H9 (cell line): ENCODE results near the gene CORO1A. TPM values are rescaled to one million over a fixed set of nuclear protein-coding genes. Genes with fewer than 3 reads are reported as not detected.

ENCODE experiments used
- DNase-seq: peaks from one replicate; pipeline ENCODE4 v3.0.0-alpha.2; 2017
- H2AFZ ChIP-seq: one replicate; pipeline ENCODE4 v1.6.1; 2013; ENCODE audit warnings: mild to moderate bottlenecking, low read length, control low read depth, moderate library complexity
- H2AK5ac ChIP-seq: 2 replicates; pipeline ENCODE4 v1.6.1; 2013; ENCODE audit warnings: low read length, control low read depth, mixed read lengths; ENCODE audit not compliant: insufficient read length
- H2BK120ac ChIP-seq: one replicate; pipeline ENCODE4 v1.6.1; 2013; ENCODE audit warnings: low read depth, mild to moderate bottlenecking, low read length, control low read depth, inconsistent platforms; ENCODE audit not compliant: poor library complexity, severe bottlenecking
- H2BK12ac ChIP-seq: 2 replicates; pipeline ENCODE4 v1.6.1; 2013; ENCODE audit warnings: low read length, control low read depth, mixed read lengths, low read depth; ENCODE audit not compliant: insufficient read length
- H2BK15ac ChIP-seq: 2 replicates; pipeline ENCODE4 v1.6.1; 2013; ENCODE audit warnings: low read depth, low read length, control low read depth
- H2BK20ac ChIP-seq: one replicate; pipeline ENCODE4 v1.6.1; 2013; ENCODE audit warnings: low read depth, mild to moderate bottlenecking, low read length, control low read depth, inconsistent platforms; ENCODE audit not compliant: poor library complexity, severe bottlenecking
- H2BK5ac ChIP-seq: 2 replicates; pipeline ENCODE4 v1.6.1; 2013; ENCODE audit warnings: low read length, control low read depth, mixed read lengths; ENCODE audit not compliant: insufficient read length
- H3K14ac ChIP-seq: 2 replicates; pipeline ENCODE4 v1.6.1; 2013; ENCODE audit warnings: low read length, control low read depth; ENCODE audit not compliant: insufficient read depth
- H3K18ac ChIP-seq: 2 replicates; pipeline ENCODE4 v1.6.1; 2013; ENCODE audit warnings: low read depth, mild to moderate bottlenecking, mixed read lengths, low read length, control low read depth; ENCODE audit not compliant: insufficient read length
- H3K23ac ChIP-seq: 2 replicates; pipeline ENCODE4 v1.6.1; 2013; ENCODE audit warnings: low read length, control low read depth, mixed read lengths, low read depth; ENCODE audit not compliant: insufficient read length
- H3K23me2 ChIP-seq: 2 replicates; pipeline ENCODE4 v1.6.1; 2013; ENCODE audit warnings: low read depth, mild to moderate bottlenecking, mixed read lengths, low read length, control low read depth; ENCODE audit not compliant: insufficient read length, poor library complexity, severe bottlenecking
- H3K27ac ChIP-seq: 2 replicates; pipeline ENCODE4 v1.5.1; 2013; ENCODE audit warnings: low read length, control low read depth, mixed read lengths, low read depth; ENCODE audit not compliant: insufficient read length
- H3K27me3 ChIP-seq: 2 replicates; pipeline ENCODE4 v1.6.1; 2013; ENCODE audit warnings: low read length, control low read depth, inconsistent platforms; ENCODE audit not compliant: insufficient read depth
- H3K4ac ChIP-seq: 2 replicates; pipeline ENCODE4 v1.6.1; 2013; ENCODE audit warnings: low read depth, mild to moderate bottlenecking, control low read depth, inconsistent platforms, low read length, moderate library complexity
- H3K4me1 ChIP-seq: 2 replicates; pipeline ENCODE4 v1.6.1; 2013; ENCODE audit warnings: low read length, control low read depth, inconsistent platforms; ENCODE audit not compliant: insufficient read depth
- H3K4me2 ChIP-seq: 2 replicates; pipeline ENCODE4 v1.6.1; 2013; ENCODE audit warnings: low read length, control low read depth, mixed read lengths; ENCODE audit not compliant: insufficient read length, insufficient read depth
- H3K56ac ChIP-seq: 2 replicates; pipeline ENCODE4 v1.6.1; 2013; ENCODE audit warnings: low read depth, mild to moderate bottlenecking, mixed read lengths, low read length, control low read depth; ENCODE audit not compliant: insufficient read length
- H3K79me1 ChIP-seq: 2 replicates; pipeline ENCODE4 v1.6.1; 2013; ENCODE audit warnings: low read depth, mild to moderate bottlenecking, moderate library complexity, low read length, control low read depth, inconsistent platforms; ENCODE audit not compliant: insufficient read depth, poor library complexity, severe bottlenecking
- H3K79me2 ChIP-seq: 2 replicates; pipeline ENCODE4 v1.6.1; 2013; ENCODE audit warnings: low read length, control low read depth, inconsistent platforms; ENCODE audit not compliant: insufficient read depth
- H3K9ac ChIP-seq: 2 replicates; pipeline ENCODE4 v1.6.1; 2013; ENCODE audit warnings: low read length, control low read depth, mixed read lengths; ENCODE audit not compliant: insufficient read length; ENCODE audit errors: extremely low read depth
- H3K9me3 ChIP-seq: one replicate; pipeline ENCODE4 v1.6.1; 2013; ENCODE audit warnings: low read depth, low read length, inconsistent platforms; ENCODE audit not compliant: control insufficient read depth
- H3T11ph ChIP-seq: one replicate; pipeline ENCODE4 v1.6.1; 2013; ENCODE audit warnings: mild to moderate bottlenecking, low read length, control low read depth, inconsistent platforms
- H4K20me1 ChIP-seq: one replicate; pipeline ENCODE4 v1.6.1; 2013; ENCODE audit not compliant: control insufficient read depth, insufficient read length, insufficient read depth
- H4K5ac ChIP-seq: 2 replicates; pipeline ENCODE4 v1.6.1; 2013; ENCODE audit warnings: low read depth, mild to moderate bottlenecking, mixed read lengths, low read length, control low read depth; ENCODE audit not compliant: insufficient read length
- H4K8ac ChIP-seq: replicated peaks from 2 replicates; pipeline ENCODE4 v1.6.1; 2013; ENCODE audit warnings: low read length, control low read depth, mixed read lengths, low read depth; ENCODE audit not compliant: insufficient read length
- H4K91ac ChIP-seq: 2 replicates; pipeline ENCODE4 v1.6.1; 2013; ENCODE audit warnings: low read depth, mild to moderate bottlenecking, moderate library complexity, mixed read lengths, low read length, control low read depth; ENCODE audit not compliant: insufficient read length
- H3K27ac Mint-ChIP-seq, 3 experiments: 2 replicates in 2 of 3; 3 replicates in 1 of 3; pipeline ENCODE4 v1.8.0; 2020 to 2021; ENCODE audit warnings: mixed read lengths in 3 of 3, mild to moderate bottlenecking in 1 of 3, moderate library complexity in 1 of 3
- H3K27me3 Mint-ChIP-seq: 2 replicates; pipeline ENCODE4 v1.8.0; 2021; ENCODE audit warnings: low read depth, mild to moderate bottlenecking, moderate library complexity, mixed read lengths
- H3K36me3 Mint-ChIP-seq, 3 experiments: 2 replicates in 2 of 3; 3 replicates in 1 of 3; pipeline ENCODE4 v1.8.0; 2020 to 2021; ENCODE audit warnings: low read depth in 3 of 3, mixed read lengths in 3 of 3; ENCODE audit not compliant: insufficient read depth in 1 of 3
- H3K4me1 Mint-ChIP-seq, 2 experiments: 2 replicates each; pipeline ENCODE4 v1.8.0; 2020; ENCODE audit warnings: mixed read lengths in 2 of 2
- H3K4me3 Mint-ChIP-seq, 2 experiments: 2 replicates in 1 of 2; 3 replicates in 1 of 2; pipeline ENCODE4 v1.8.0; 2020 to 2021; ENCODE audit warnings: mild to moderate bottlenecking in 2 of 2, mixed read lengths in 2 of 2, moderate library complexity in 1 of 2
- H3K9me3 Mint-ChIP-seq, 2 experiments: 2 replicates in 1 of 2; 3 replicates in 1 of 2; pipeline ENCODE4 v1.8.0; 2020; ENCODE audit warnings: mild to moderate bottlenecking in 2 of 2, mixed read lengths in 2 of 2, moderate library complexity in 1 of 2
- CTCF ChIP-seq: fragments of 200-600 bp; sonication (generic); conservative IDR thresholded peaks from 3 replicates; pipeline ENCODE4 v1.8.0; 2021; ENCODE audit warnings: antibody characterized with exemption, mild to moderate bottlenecking
- WGBS: extraction: QIAGEN DNeasy Blood & Tissue Kit; methylation state at CpG from one replicate; pipeline ENCODE4 v1.1.7; 2013; ENCODE audit warnings: missing lambda C conversion rate, low lambda C conversion rate, mixed read lengths; ENCODE audit not compliant: insufficient read length; ENCODE audit errors: extremely low coverage; 5-methylcytosine and 5-hydroxymethylcytosine counted together
- total RNA-seq: library from RNA; stranded (reverse); gene quantifications from 2 replicates; pipeline ENCODE4 v1.2.1, GENCODE V29; 2021

The CORO1A gene
- total RNA-seq, 1 experiment from 2014 or later = 4.8 TPM

DNA sequence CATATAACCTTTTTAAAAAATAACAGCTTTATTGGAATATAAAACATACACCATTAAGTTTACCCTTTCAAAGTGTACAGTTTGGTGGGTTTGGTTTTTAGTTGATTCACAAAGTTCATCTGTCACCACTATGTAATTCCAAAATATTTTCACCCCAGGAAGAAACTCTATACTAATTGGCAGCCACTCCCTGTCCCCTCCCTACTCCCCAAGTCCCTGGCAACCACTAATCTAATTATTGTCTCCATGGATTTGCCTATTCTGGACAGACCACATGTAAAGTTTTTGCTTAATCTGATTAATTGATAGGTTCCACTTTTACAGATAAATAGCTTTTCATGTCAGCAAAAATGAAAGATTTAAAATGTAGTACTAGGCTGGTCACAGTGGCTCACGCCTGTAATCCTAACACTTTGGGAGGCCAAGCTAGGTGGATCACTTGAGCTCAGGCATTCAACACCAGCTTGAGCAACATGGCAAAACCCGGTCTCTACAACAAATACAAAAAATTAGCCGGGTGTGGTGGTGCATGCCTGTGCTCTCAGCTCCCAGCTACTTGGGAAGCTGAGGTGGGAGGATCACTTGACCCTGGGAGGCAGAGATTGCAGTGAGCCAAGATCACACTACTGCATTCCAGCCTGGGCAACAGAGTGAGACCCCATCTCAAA, 35.4 kb upstream of the CORO1A start:
- no peak overlapping the region for H4K91ac ChIP-seq
- H3K9me3 ChIP-seq = no peaks in the 10 kb centered on the region
- H3K79me1 ChIP-seq = no peaks in the 10 kb centered on the region
- no peak overlapping the region for H3K4me2 ChIP-seq
- no peak overlapping the region for H4K8ac ChIP-seq
- H4K5ac ChIP-seq = no peak overlapping the region
- WGBS = no CpG with 5 or more reads among the region's 3 CpGs
- H3K23ac ChIP-seq = no peak overlapping the region
- H3K79me2 ChIP-seq = no peaks in the 10 kb centered on the region
- no peak overlapping the region for H3T11ph ChIP-seq
- no peak for TF ChIP-seq CTCF
- no peak overlapping the region for H3K27ac ChIP-seq
- H2BK12ac ChIP-seq = no peak overlapping the region
- no peak overlapping the region for H2BK15ac ChIP-seq
- no peak overlapping the region for H3K14ac ChIP-seq
- no peak overlapping the region for H3K9ac ChIP-seq
- no peaks in the 10 kb centered on the region for H3K4me1 ChIP-seq
- peaks cover 10% of the 10 kb centered on the region for H3K27me3 Mint-ChIP-seq
- H2BK120ac ChIP-seq = no peak overlapping the region
- no peaks in the 10 kb centered on the region for H3K23me2 ChIP-seq
- no peak for DNase-seq
- no peak overlapping the region for H3K4ac ChIP-seq
- no peak overlapping the region for H2BK20ac ChIP-seq
- no peak overlapping the region for H2AFZ ChIP-seq
- H3K4me3 Mint-ChIP-seq = no peak overlapping the region
- no peak overlapping the region for H2BK5ac ChIP-seq
- H2AK5ac ChIP-seq = no peak overlapping the region
- no peaks in the 10 kb centered on the region for H4K20me1 ChIP-seq
- H3K4me1 Mint-ChIP-seq = no peaks in the 10 kb centered on the region
- H3K18ac ChIP-seq = no peak overlapping the region
- H3K36me3 Mint-ChIP-seq = peaks cover 0 to 2% (median 0%) of the 10 kb centered on the region in 3 experiments; a peak in 2 of 7 replicates
- H3K27me3 ChIP-seq = no peaks in the 10 kb centered on the region
- peaks cover 13 to 16% of the 10 kb centered on the region in 2 experiments for H3K9me3 Mint-ChIP-seq
- no peak overlapping the region for H3K27ac Mint-ChIP-seq
- H3K56ac ChIP-seq = no peak overlapping the region
